Urinary bladder (tissue), 4 donors: ENCODE results near the gene YBX2. TPM values are rescaled to one million over a fixed set of nuclear protein-coding genes. Genes with fewer than 3 reads are reported as not detected.
A peak's percentile ranks its signal among the peaks of the same experiment; 100 is the strongest.

Experiments used
- DNase-seq: peaks from one replicate; pipeline ENCODE4 v3.0.0-alpha.2; 2015; ENCODE audit errors: extremely low spot score
- H3K27ac ChIP-seq: one replicate; pipeline ENCODE4 v1.5.1; 2013; ENCODE audit warnings: low read depth, mild to moderate bottlenecking, moderate library complexity
- H3K36me3 ChIP-seq: one replicate; pipeline ENCODE4 v1.6.1; 2013; ENCODE audit warnings: mild to moderate bottlenecking, moderate library complexity; ENCODE audit not compliant: insufficient read depth
- H3K4me1 ChIP-seq: one replicate; pipeline ENCODE4 v1.6.1; 2013; ENCODE audit warnings: mild to moderate bottlenecking, moderate library complexity; ENCODE audit not compliant: insufficient read depth
- H3K4me3 ChIP-seq: one replicate; pipeline ENCODE4 v1.5.1; 2013; ENCODE audit warnings: low read depth, low read length
- WGBS: extraction: QIAGEN DNeasy Blood & Tissue Kit; methylation state at CpG from one replicate; pipeline ENCODE4 v1.1.7; 2013; 5-methylcytosine and 5-hydroxymethylcytosine counted together
- polyA plus RNA-seq: library from polyadenylated mRNA; stranded (reverse); fragments of 200-250 nt; gene quantifications from one replicate; pipeline ENCODE4 v1.2.3, GENCODE V29; 2013
- total RNA-seq: library from RNA; depleted of rRNA; stranded (reverse); fragments of >200 nt; gene quantifications from one replicate; pipeline ENCODE4 v1.2.3, GENCODE V29; 2014
- donor health status: healthy with polysubstance abuse.
- donor health status: healthy.

Gene YBX2
- total and polyA plus RNA-seq, 2 donors: 0.37 to 1.8 TPM

DNA sequence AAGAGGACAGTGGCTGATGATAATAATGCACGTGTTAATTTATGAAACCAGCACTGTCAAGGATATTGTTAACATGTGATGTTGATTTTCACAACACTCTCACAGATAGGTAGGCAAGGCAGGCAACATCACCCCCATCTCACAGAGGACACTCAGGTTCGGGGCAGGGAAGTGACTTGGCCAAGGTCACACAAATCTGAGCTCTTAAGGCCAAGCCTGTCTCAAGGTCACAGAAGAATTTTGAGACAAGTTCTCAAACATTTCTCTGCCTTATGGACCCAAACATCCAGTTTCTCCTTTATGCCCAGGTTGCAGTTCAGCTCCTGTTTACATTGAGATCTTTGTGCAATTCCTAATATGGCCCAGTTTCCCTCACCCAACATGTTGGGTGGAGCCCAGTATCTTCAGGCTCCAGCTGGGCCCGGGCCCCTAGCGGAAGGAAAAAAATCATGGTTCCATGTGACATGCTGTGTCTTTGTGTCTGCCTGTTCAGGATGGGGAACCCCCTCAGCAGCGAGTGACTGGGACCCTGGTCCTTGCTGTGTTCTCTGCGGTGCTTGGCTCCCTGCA, 11.6 kb downstream of the YBX2 start:
- Histone ChIP-seq H3K4me3 (no peak overlapping the region), H3K4me1 (no peaks in the 10 kb centered on the region), H3K36me3 (no peaks in the 10 kb centered on the region), H3K27ac (no peak overlapping the region)
- DNase-seq: no peak
- WGBS: 38% methylated on average over 6 of the region's 6 CpGs

- no peak overlapping the region for H3K27ac ChIP-seq
- WGBS: 2% methylated on average over 43 of the region's 43 CpGs
Observed at GRCh38 chr17:7281953-7282751, 12.3 kb downstream of the YBX2 start.

GRCh38 chr17:7281074-7281952, 13.1 kb downstream of the YBX2 start, which contains the start of gene SLC2A4:
Gene SLC2A4, plus strand, starts transcription at chr17:7281718. Its CDS starts 217 bp downstream, at chr17:7281935.
- Histone ChIP-seq H3K4me1 (no peaks in the 10 kb centered on the region), H3K4me3 (peak within 1 kb of the TSS; percentile 45), H3K36me3 (no peaks in the 10 kb centered on the region), H3K27ac (peak within 1 kb of the TSS; percentile 62)
- under 1% methylated on average over 71 of the region's 71 CpGs for WGBS
- DNase-seq: peak; percentile 79

More at GRCh38 chr17:7281953-7282751, 12.3 kb downstream of the YBX2 start:
- Histone ChIP-seq H3K4me3 (peak overlapping the region; percentile 45), H3K36me3 (no peaks in the 10 kb centered on the region), H3K4me1 (no peaks in the 10 kb centered on the region)
- DNase-seq: no peak

- no peaks in the 10 kb centered on the region for H3K4me1 ChIP-seq
Observed at GRCh38 chr17:7280519-7281073, 13.8 kb downstream of the YBX2 start.

DNA sequence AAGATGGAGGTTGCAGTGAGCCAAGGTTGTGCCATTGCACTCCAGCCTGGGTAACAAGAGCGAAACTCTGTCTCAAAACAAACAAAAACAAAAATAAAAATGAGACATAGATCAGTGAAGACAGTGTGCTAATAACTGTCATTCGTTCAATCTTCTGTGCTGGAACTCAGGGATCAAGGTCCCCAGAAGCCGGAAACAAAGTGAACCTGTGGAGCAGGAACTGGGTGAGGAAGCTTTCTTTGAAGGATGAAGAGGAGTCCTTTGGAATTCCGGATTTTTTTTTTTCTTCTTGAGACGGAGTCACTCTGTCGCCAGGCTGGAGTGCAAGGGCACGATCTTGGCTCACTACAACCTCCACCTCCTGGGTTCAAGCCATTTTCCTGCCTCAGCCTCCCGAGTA, 15.0 kb downstream of the YBX2 start:
- no peak for DNase-seq
- no peaks in the 10 kb centered on the region for H3K36me3 ChIP-seq
- no peak overlapping the region for H3K27ac ChIP-seq
- no peak overlapping the region for H3K4me3 ChIP-seq
- WGBS: 81% methylated on average over 8 of the region's 8 CpGs
- H3K4me1 ChIP-seq: no peaks in the 10 kb centered on the region

More at GRCh38 chr17:7280519-7281073, 13.8 kb downstream of the YBX2 start:
- peak overlapping the region; percentile 62 for H3K27ac ChIP-seq
- DNase-seq: peak; percentile 71
- H3K36me3 ChIP-seq: no peaks in the 10 kb centered on the region
- under 1% methylated on average over 29 of the region's 29 CpGs for WGBS
- peak overlapping the region; percentile 29 for H3K4me3 ChIP-seq

DNA sequence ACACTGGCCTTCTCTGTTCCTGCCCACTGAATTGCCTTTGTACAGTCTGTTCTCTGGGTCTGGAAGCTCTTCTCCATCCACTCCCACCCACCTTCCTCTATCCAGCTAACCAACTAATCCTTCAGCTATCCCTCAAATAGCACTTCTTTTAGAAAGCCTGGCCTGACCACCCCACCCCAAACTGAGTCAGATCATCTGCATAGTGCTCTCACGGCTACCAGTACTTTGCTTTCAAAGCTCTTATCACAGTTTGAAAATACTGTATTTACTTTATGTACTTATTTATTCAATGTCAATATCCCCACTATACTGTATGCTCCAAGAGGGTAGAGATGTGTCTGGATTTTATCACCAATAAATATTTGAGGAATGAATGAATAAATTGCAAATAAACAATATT, 27.7 kb downstream of the YBX2 start:
- Histone ChIP-seq H3K4me1 (no peaks in the 10 kb centered on the region), H3K27ac (no peak overlapping the region), H3K36me3 (no peaks in the 10 kb centered on the region), H3K4me3 (no peak overlapping the region)
- DNase-seq: no peak
- 35% methylated on average over 1 of the region's 1 CpG for WGBS

DNA sequence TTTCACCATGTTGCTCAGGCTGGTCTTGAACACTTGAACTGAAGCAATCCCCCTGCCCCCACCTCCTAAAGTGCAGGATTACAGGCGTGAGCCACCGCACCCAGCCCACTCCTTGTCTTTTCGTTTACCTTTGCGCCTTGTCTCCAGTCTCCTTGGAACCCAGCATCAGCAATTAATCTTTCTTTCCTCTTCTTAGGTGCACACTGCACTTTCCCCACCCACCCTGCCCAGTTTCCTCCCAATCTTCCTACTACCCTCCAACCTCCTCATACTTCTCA, 30.7 kb downstream of the YBX2 start:
- Histone ChIP-seq H3K4me1 (no peaks in the 10 kb centered on the region), H3K27ac (no peak overlapping the region), H3K36me3 (no peaks in the 10 kb centered on the region), H3K4me3 (no peak overlapping the region)
- no peak for DNase-seq
- WGBS: 47% methylated on average over 4 of the region's 4 CpGs

- H3K36me3 ChIP-seq: no peaks in the 10 kb centered on the region
- DNase-seq: no peak
- peak overlapping the region; percentile 57 for H3K27ac ChIP-seq
- H3K4me1 ChIP-seq: no peaks in the 10 kb centered on the region
- WGBS: 8% methylated on average over 26 of the region's 26 CpGs
- peak overlapping the region; percentile 10 for H3K4me3 ChIP-seq
Observed at GRCh38 chr17:7262935-7263800, 31.3 kb downstream of the YBX2 start.

DNA sequence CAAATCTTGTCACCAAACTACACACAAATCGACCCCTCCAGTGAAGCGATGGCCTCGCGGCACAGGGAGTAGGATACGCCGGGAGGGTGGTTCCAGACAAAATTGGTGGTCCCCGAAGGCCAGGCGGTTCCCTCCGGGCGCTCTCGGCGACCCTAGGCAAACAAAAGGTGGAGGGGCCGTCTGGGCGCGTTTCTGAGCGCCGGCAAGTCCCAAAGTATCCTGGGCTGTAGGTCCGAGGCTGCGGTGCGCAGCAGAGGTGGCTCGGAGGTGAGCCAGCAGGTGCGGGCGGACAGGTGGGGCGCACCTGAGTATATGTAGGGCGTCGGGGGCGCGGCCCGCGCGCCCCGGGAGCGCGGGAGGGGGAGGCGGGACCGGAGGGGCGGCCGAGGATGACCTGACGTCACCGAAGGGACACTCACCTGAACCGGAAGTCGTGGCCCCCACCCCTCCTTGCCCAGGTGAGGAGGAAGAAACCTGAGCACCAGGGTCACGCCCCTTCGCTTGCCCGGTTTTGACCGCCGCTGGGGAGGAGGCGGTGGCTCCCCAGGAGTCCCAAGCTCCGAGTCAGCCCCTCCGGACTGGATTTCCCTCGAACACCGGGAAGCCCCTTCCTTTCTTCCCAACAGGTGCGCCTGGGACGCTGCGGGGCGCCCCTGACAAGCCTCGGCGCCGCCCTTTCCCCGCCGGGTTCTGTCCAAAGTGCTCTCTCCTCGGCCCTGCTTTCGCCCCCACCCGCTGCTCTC, 32.1 kb downstream of the YBX2 start, which contains the start of gene CLDN7:
Gene CLDN7 (minus strand): TSS at position 287 of the 743 bp plus-strand sequence. CDS start 435 bp downstream, outside the sequence.
- peak within 1 kb of the TSS; percentile 72 for H3K27ac ChIP-seq
- no peaks in the 10 kb centered on the region for H3K4me1 ChIP-seq
- WGBS: 4% methylated on average over 64 of the region's 64 CpGs
- no peaks in the 10 kb centered on the region for H3K36me3 ChIP-seq
- no peak for DNase-seq
- H3K4me3 ChIP-seq: peak within 1 kb of the TSS; percentile 48

- H3K4me1 ChIP-seq: no peaks in the 10 kb centered on the region
- no peak for DNase-seq
- H3K36me3 ChIP-seq: no peaks in the 10 kb centered on the region
- H3K4me3 ChIP-seq: peak overlapping the region; percentile 48
- WGBS: 4% methylated on average over 71 of the region's 71 CpGs
- H3K27ac ChIP-seq: peak overlapping the region; percentile 72
Observed at GRCh38 chr17:7261379-7262191, 32.9 kb downstream of the YBX2 start.

GRCh38 chr17:7260651-7261378, 33.6 kb downstream of the YBX2 start:
- WGBS: 5% methylated on average over 54 of the region's 54 CpGs
- no peak for DNase-seq
- H3K4me1 ChIP-seq: no peaks in the 10 kb centered on the region
- H3K27ac ChIP-seq: peak overlapping the region; percentile 72
- no peaks in the 10 kb centered on the region for H3K36me3 ChIP-seq
- peak overlapping the region; percentile 48 for H3K4me3 ChIP-seq
